Measurements from ENCODE around the gene TTLL9. TPM values are rescaled to one million over a fixed set of nuclear protein-coding genes. Genes with fewer than 3 reads are reported as not detected.
"Not testable (repeated sequence)": the region's sequence is repeated elsewhere in the genome, so short reads cannot be mapped to it uniquely, and the experiment has no call there.

The TTLL9 gene
- total and polyA plus RNA-seq, 12 donors: 0.13 to 0.88 (median 0.23) TPM; not detected in 5

- no peak for DNase-seq
- WGBS, 4 donors: 63 to 76% (median 65%) methylated on average over 9 of the region's 9 CpGs
- no peak for TF ChIP-seq POLR2A (IDR thresholded peaks at IDR 0.05)
- TF ChIP-seq, protein P1, sequence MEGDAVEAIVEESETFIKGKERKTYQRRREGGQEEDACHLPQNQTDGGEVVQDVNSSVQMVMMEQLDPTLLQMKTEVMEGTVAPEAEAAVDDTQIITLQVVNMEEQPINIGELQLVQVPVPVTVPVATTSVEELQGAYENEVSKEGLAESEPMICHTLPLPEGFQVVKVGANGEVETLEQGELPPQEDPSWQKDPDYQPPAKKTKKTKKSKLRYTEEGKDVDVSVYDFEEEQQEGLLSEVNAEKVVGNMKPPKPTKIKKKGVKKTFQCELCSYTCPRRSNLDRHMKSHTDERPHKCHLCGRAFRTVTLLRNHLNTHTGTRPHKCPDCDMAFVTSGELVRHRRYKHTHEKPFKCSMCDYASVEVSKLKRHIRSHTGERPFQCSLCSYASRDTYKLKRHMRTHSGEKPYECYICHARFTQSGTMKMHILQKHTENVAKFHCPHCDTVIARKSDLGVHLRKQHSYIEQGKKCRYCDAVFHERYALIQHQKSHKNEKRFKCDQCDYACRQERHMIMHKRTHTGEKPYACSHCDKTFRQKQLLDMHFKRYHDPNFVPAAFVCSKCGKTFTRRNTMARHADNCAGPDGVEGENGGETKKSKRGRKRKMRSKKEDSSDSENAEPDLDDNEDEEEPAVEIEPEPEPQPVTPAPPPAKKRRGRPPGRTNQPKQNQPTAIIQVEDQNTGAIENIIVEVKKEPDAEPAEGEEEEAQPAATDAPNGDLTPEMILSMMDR (IDR thresholded peaks at IDR 0.05): no peak
These were observed 55.2 kb downstream of the TTLL9 start for GRCh38 chr20:31925631-31926030.

DNA sequence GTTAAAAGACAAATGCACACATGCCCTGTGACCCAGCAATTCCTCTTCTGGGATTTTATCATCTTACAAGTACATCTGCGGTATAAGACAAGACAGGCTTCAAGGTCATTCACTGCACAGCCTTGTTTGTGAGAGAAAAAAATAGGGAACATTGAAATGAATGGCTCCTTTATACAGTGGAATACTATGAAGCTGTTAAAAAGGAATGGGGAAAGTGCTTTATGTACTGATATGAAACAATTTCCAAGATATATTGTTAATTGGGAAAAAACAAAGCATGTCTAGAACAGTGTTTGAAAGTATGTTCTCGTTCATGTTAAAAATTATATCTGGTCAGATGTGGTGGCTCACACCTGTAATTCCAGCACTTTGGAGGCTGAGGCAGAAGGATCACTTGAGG is 56.1 kb downstream of the TTLL9 start:
- no peaks in the 10 kb centered on the region for H3K9me3 ChIP-seq (replicated peaks in 1 of 3)
- H3K27ac ChIP-seq: no peak overlapping the region
- H3K36me3 ChIP-seq (replicated peaks in 1 of 2): no peaks in the 10 kb centered on the region
- H3K4me3 ChIP-seq: no peak overlapping the region
- intact Hi-C loops (cut with DNase I): no loop called here
- H3K4me1 ChIP-seq (replicated peaks in 1 of 2): no peaks in the 10 kb centered on the region
- no peak for DNase-seq
- 64 to 80% (median 66%) methylated on average over 2 of the region's 2 CpGs for WGBS, 4 donors
- TF ChIP-seq, protein P1 (IDR thresholded peaks at IDR 0.05): no peak
- TF ChIP-seq POLR2A (IDR thresholded peaks at IDR 0.05): no peak
- no peaks in the 10 kb centered on the region for H3K27me3 ChIP-seq

More at GRCh38 chr20:31925631-31926030, 55.2 kb downstream of the TTLL9 start:
- H3K36me3 ChIP-seq (replicated peaks in 1 of 2): no peaks in the 10 kb centered on the region
- H3K4me1 ChIP-seq (replicated peaks in 1 of 2): no peaks in the 10 kb centered on the region
- intact Hi-C loops (cut with DNase I): no loop called here
- H3K27me3 ChIP-seq: no peaks in the 10 kb centered on the region
- no peaks in the 10 kb centered on the region for H3K9me3 ChIP-seq (replicated peaks in 1 of 3)
- no peak overlapping the region for H3K27ac ChIP-seq
- H3K4me3 ChIP-seq: no peak overlapping the region

DNA sequence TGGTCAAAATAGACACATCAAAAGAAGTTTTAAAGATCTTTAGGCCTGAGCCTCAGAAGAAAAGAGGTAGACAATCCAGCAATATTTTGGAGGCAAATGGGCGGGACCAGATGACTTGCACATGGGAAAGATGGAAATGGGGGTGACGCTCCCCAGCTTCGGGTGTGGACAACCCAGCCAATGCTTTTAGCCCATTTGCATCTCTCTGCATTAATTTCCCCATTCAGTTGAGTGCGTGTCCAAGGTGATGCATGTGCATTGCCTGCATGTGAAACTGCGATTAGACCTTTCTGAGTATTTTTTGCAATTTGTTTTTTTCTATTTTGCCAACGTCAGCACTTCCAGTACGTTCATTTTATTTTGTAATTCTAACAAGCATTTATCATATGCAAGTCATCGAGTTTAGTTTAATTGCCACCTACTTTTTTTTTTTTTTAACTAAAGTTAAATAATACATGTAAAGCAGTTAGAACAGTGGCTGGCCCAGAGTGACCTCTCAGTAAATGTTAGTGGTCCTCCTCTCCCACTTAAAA is 57.3 kb downstream of the TTLL9 start:
- WGBS, 4 donors: 71 to 79% (median 74%) methylated on average over 8 of the region's 8 CpGs
- no peaks in the 10 kb centered on the region for H3K36me3 ChIP-seq (replicated peaks in 1 of 2)
- DNase-seq: no peak
- no peak for TF ChIP-seq POLR2A (IDR thresholded peaks at IDR 0.05)
- TF ChIP-seq, protein P1 (IDR thresholded peaks at IDR 0.05): no peak
- no peaks in the 10 kb centered on the region for H3K9me3 ChIP-seq (replicated peaks in 1 of 3)
- no peaks in the 10 kb centered on the region for H3K4me1 ChIP-seq (replicated peaks in 1 of 2)
- H3K4me3 ChIP-seq: no peak overlapping the region
- H3K27ac ChIP-seq: no peak overlapping the region
- intact Hi-C loops (cut with DNase I): no loop called here
- H3K27me3 ChIP-seq: no peaks in the 10 kb centered on the region

DNA sequence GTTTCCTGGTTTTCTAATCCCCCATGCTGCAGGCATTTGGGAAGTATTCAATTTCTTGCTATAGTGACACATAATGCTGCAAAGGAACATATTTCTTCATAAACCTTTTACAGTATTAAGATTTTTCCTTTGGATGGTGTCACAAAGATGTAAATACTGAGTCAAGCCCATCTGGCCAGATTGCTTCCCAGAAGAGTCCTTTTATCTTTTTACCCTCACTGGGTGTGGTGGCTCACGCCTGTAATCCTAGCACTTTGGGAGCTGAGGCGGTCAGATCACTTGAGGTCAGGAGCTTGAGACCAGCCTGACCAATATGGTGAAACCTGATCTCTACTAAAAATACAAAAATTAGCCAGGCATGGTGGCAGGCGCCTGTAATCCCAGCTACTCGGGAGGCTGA is 59.2 kb downstream of the TTLL9 start:
- H3K4me3 ChIP-seq; DNase-seq; H3K27ac ChIP-seq; H3K9me3 ChIP-seq (replicated peaks in 1 of 3); H3K4me1 ChIP-seq (replicated peaks in 1 of 2); H3K27me3 ChIP-seq; intact Hi-C loops (cut with DNase I); H3K36me3 ChIP-seq (replicated peaks in 1 of 2): not testable (repeated sequence)
- 68 to 88% (median 83%) methylated on average over 4 of the region's 4 CpGs for WGBS, 4 donors

DNA sequence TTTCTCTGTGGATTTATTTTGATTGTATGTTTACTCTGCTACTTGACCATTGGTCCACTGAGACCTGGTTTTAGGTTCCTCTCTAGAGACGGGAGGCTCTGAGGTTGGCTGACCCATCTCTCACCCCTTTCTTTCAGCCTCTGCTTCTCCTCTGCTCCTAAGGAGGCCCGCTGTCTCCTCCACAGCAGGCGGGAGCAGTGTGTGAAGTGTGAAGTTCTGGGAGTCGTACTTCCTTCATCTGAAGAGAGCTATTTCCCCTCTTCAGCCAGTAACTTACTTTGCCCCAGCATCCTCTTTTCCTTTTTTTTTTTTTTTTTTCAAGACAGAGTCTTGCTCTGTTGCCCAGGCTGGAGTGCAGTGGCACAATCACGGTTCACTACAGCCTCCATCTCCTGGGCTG is 60.3 kb downstream of the TTLL9 start:
- intact Hi-C loops (cut with DNase I): no loop called here
- Histone ChIP-seq H3K27me3 (no peaks in the 10 kb centered on the region), H3K9me3 (replicated peaks in 1 of 3) (no peaks in the 10 kb centered on the region), H3K4me3 (no peak overlapping the region), H3K4me1 (replicated peaks in 1 of 2) (no peaks in the 10 kb centered on the region), H3K36me3 (replicated peaks in 1 of 2) (no peaks in the 10 kb centered on the region), H3K27ac (no peak overlapping the region)
- DNase-seq: no peak
- 46 to 59% (median 51%) methylated on average over 5 of the region's 5 CpGs for WGBS, 4 donors
- no peak for TF ChIP-seq POLR2A (IDR thresholded peaks at IDR 0.05)
- TF ChIP-seq, protein P1 (IDR thresholded peaks at IDR 0.05): no peak

Measured in adrenal gland (tissue), 12 donors.